ENCODE measurements around the gene TSPAN18.

Gene TSPAN18

GRCh38 chr11:44804449-44805437 is 78.0 kb downstream of the TSPAN18 start:
- H4K20me1 ChIP-seq (ENCODE audit: insufficient read depth, low read length) = no peaks in the 10 kb centered on the region
- no peaks in the 10 kb centered on the region for H3K79me2 ChIP-seq (ENCODE audit: low read length)
- no peak overlapping the region for H3K9ac ChIP-seq (ENCODE audit: low read length)
- H3K4me1 ChIP-seq (ENCODE audit: low read length) = no peaks in the 10 kb centered on the region
- no peaks in the 10 kb centered on the region for H3K9me3 ChIP-seq (replicated peaks; ENCODE audit: insufficient read depth, low read length)
- no peaks in the 10 kb centered on the region for H3K36me3 ChIP-seq (replicated peaks; ENCODE audit: insufficient read depth, low read length)
- H3K9me2 ChIP-seq (replicated peaks; ENCODE audit: insufficient read depth, low read length) = no peaks in the 10 kb centered on the region
- no peaks in the 10 kb centered on the region for H3K27me3 ChIP-seq (replicated peaks; ENCODE audit: insufficient read depth, low read length)
- H3F3A ChIP-seq (ENCODE audit: insufficient read depth, low read length) = no peaks in the 10 kb centered on the region
- H3K4me2 ChIP-seq (ENCODE audit: low read depth, low read length) = no peak overlapping the region
- no peak for TF ChIP-seq CTCF (IDR thresholded peaks at IDR 0.05; ENCODE audit: low read length)
- TF ChIP-seq EZH2phosphoT487 (IDR thresholded peaks at IDR 0.05; ENCODE audit: low read length) = no peak
- TF ChIP-seq EZH2 (optimal IDR thresholded peaks at IDR 0.05; ENCODE audit: low read depth, low read length) = no peak
- no peak overlapping the region for H3K27ac ChIP-seq (ENCODE audit: low read length)
- H3K4me3 ChIP-seq (ENCODE audit: low read length) = no peak overlapping the region
- DNase-seq = no peak
- no peak overlapping the region for H2AFZ ChIP-seq (ENCODE audit: low read length)

DNA sequence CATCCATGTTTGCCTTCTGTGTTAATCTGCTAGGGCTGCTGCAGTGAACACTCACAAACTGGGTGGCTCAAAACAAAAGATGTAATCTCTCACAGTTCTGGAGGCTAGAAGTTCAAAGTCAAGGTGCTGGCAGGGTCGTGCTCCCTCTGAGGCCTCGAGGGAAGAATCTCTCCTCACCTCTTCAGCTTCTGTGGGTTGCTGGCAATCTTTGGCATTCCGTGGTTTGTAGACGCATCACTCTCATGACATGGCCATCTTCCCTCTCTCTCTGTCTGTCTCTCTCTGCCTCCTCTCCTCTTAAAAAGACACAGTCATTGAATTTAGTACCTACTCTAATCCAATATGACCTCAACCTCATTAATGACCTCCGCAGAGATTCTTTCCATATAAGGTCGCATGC is 78.8 kb downstream of the TSPAN18 start:
- H2AFZ ChIP-seq (ENCODE audit: low read length) = no peak overlapping the region
- no peaks in the 10 kb centered on the region for H3K27me3 ChIP-seq (replicated peaks; ENCODE audit: insufficient read depth, low read length)
- no peaks in the 10 kb centered on the region for H3K36me3 ChIP-seq (replicated peaks; ENCODE audit: insufficient read depth, low read length)
- no peaks in the 10 kb centered on the region for H3K9me3 ChIP-seq (replicated peaks; ENCODE audit: insufficient read depth, low read length)
- no peak overlapping the region for H3K4me3 ChIP-seq (ENCODE audit: low read length)
- no peaks in the 10 kb centered on the region for H3K9me2 ChIP-seq (replicated peaks; ENCODE audit: insufficient read depth, low read length)
- H3K9ac ChIP-seq (ENCODE audit: low read length) = no peak overlapping the region
- TF ChIP-seq EZH2 (optimal IDR thresholded peaks at IDR 0.05; ENCODE audit: low read depth, low read length) = no peak
- no peak for TF ChIP-seq EZH2phosphoT487 (IDR thresholded peaks at IDR 0.05; ENCODE audit: low read length)
- TF ChIP-seq CTCF (IDR thresholded peaks at IDR 0.05; ENCODE audit: low read length) = no peak
- no peak overlapping the region for H3K27ac ChIP-seq (ENCODE audit: low read length)
- H3F3A ChIP-seq (ENCODE audit: insufficient read depth, low read length) = no peaks in the 10 kb centered on the region
- DNase-seq = no peak
- no peaks in the 10 kb centered on the region for H4K20me1 ChIP-seq (ENCODE audit: insufficient read depth, low read length)
- no peak overlapping the region for H3K4me2 ChIP-seq (ENCODE audit: low read depth, low read length)
- no peaks in the 10 kb centered on the region for H3K4me1 ChIP-seq (ENCODE audit: low read length)
- H3K79me2 ChIP-seq (ENCODE audit: low read length) = no peaks in the 10 kb centered on the region

DNA sequence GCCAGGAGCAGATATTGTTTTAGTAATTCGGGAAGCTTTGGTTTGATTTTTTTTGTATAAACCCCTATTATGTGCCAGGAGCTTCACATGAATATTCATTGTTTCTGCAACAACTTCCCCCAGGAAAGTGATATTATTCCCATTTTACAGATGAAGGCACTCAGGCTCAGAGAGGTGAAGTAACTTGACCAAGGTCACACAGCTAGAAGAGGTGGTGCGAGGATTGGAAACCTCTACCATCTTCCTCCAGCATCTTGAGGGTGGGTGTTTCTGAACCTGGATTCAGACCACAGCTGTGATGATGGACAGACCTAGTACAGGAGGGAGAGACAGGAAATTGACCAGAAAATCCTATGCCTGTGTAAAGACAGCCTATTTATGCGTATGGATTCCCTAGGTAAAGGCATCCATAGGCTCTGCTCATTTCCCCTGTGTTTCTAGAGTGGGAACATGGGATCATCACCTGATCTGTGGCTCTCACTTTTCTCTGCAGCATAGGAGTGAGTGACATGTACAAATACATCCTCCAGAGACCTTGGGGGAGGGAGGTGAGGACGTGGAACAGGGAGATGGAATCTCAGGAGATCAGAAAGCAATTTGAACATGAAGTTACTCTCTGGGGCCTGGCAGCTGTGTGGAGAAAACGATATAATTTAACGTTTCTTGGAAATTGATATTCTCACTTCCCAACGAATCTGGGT is 81.4 kb downstream of the TSPAN18 start:
- Histone ChIP-seq H4K20me1 (ENCODE audit: insufficient read depth, low read length) (no peaks in the 10 kb centered on the region), H3K4me3 (ENCODE audit: low read length) (no peak overlapping the region), H3F3A (ENCODE audit: insufficient read depth, low read length) (no peaks in the 10 kb centered on the region), H3K27ac (ENCODE audit: low read length) (no peak overlapping the region), H3K4me1 (ENCODE audit: low read length) (no peaks in the 10 kb centered on the region), H3K27me3 (replicated peaks; ENCODE audit: insufficient read depth, low read length) (no peaks in the 10 kb centered on the region), H3K79me2 (ENCODE audit: low read length) (no peaks in the 10 kb centered on the region), H3K9me2 (replicated peaks; ENCODE audit: insufficient read depth, low read length) (no peaks in the 10 kb centered on the region), H3K9me3 (replicated peaks; ENCODE audit: insufficient read depth, low read length) (no peaks in the 10 kb centered on the region), H2AFZ (ENCODE audit: low read length) (no peak overlapping the region), H3K4me2 (ENCODE audit: low read depth, low read length) (no peak overlapping the region), H3K36me3 (replicated peaks; ENCODE audit: insufficient read depth, low read length) (no peaks in the 10 kb centered on the region), H3K9ac (ENCODE audit: low read length) (no peak overlapping the region)
- DNase-seq = no peak
- no peak for TF ChIP-seq EZH2phosphoT487 (IDR thresholded peaks at IDR 0.05; ENCODE audit: low read length)
- no peak for TF ChIP-seq CTCF (IDR thresholded peaks at IDR 0.05; ENCODE audit: low read length)
- no peak for TF ChIP-seq EZH2 (optimal IDR thresholded peaks at IDR 0.05; ENCODE audit: low read depth, low read length)
